GM18858 (cell line): ENCODE measurements around the gene CFDP1.
A peak's percentile ranks its signal among the peaks of the same experiment; 100 is the strongest.
"Not testable (repeated sequence)": the region's sequence is repeated elsewhere in the genome, so short reads cannot be mapped to it uniquely, and the experiment has no call there.

Source experiments
- ATAC-seq: cut with Tn5 transposase; IDR thresholded peaks from one replicate; pipeline ENCODE4 v1.9.1; 2021; ENCODE audit not compliant: unreplicated experiment

The CFDP1 gene

GRCh38 chr16:75459691-75460090 is 26.4 kb upstream of the CFDP1 start:
- no peak for ATAC-seq

GRCh38 chr16:75458439-75458838 is 25.1 kb upstream of the CFDP1 start:
- no peak for ATAC-seq

- ATAC-seq, result no peak
Observed at GRCh38 chr16:75458029-75458428, 24.7 kb upstream of the CFDP1 start.

- ATAC-seq, result no peak
Observed at GRCh38 chr16:75457485-75458021, 24.2 kb upstream of the CFDP1 start.

- ATAC-seq, result no peak
Observed at GRCh38 chr16:75456971-75457370, 23.7 kb upstream of the CFDP1 start.

- not testable (repeated sequence) for ATAC-seq
Observed at GRCh38 chr16:75456486-75456885, 23.2 kb upstream of the CFDP1 start.

- ATAC-seq, result no peak
Observed at GRCh38 chr16:75455677-75456076, 22.4 kb upstream of the CFDP1 start.

- no peak for ATAC-seq
Observed at GRCh38 chr16:75452464-75453190, 19.3 kb upstream of the CFDP1 start.

GRCh38 chr16:75446416-75446815 is 13.1 kb upstream of the CFDP1 start:
- ATAC-seq, result no peak

GRCh38 chr16:75445298-75445697 is 12.0 kb upstream of the CFDP1 start:
- ATAC-seq, result no peak

- no peak for ATAC-seq
Observed at GRCh38 chr16:75443298-75443697, 10.0 kb upstream of the CFDP1 start.

GRCh38 chr16:75433732-75434413 is 570 bp upstream of the CFDP1 start:
- peak; percentile 50 for ATAC-seq

- no peak for ATAC-seq
Observed at GRCh38 chr16:75429621-75430403, 3.5 kb downstream of the CFDP1 start.

GRCh38 chr16:75426524-75426923 is 6.8 kb downstream of the CFDP1 start:
- ATAC-seq, result not testable (repeated sequence)

GRCh38 chr16:75424105-75424762 is 9.1 kb downstream of the CFDP1 start:
- not testable (repeated sequence) for ATAC-seq

GRCh38 chr16:75423723-75424104 is 9.6 kb downstream of the CFDP1 start:
- ATAC-seq, result no peak

- no peak for ATAC-seq
Observed at GRCh38 chr16:75421820-75422126, 11.5 kb downstream of the CFDP1 start.

- no peak for ATAC-seq
Observed at GRCh38 chr16:75420987-75421819, 12.1 kb downstream of the CFDP1 start.

- no peak for ATAC-seq
Observed at GRCh38 chr16:75416904-75417565, 16.3 kb downstream of the CFDP1 start.
